K562 (cell line): ENCODE results near the gene NET1. TPM values are rescaled to one million over a fixed set of nuclear protein-coding genes. Genes with fewer than 3 reads are reported as not detected.

Experiments used
- CBFA2T2 ChIP-seq: fragments of 450-650 bp; conservative IDR thresholded peaks from 2 replicates; pipeline ENCODE4 v1.6.1; 2017; ENCODE audit warnings: mild to moderate bottlenecking
- DDX20 ChIP-seq: fragments of 450-650 bp; IDR thresholded peaks from 2 replicates; pipeline ENCODE4 v1.6.1; 2016; ENCODE audit warnings: missing genetic modification characterization, low read depth, mild to moderate bottlenecking, missing compliant biosample characterization, moderate library complexity
- ETS2 ChIP-seq: IDR thresholded peaks from 2 replicates; pipeline ENCODE4 v1.6.1; 2016; ENCODE audit warnings: borderline replicate concordance, missing genetic modification characterization, mild to moderate bottlenecking, moderate library complexity, missing compliant biosample characterization; ENCODE audit not compliant: poor library complexity, severe bottlenecking
- HMGN3 ChIP-seq: IDR thresholded peaks from 2 replicates; pipeline ENCODE4 v1.6.1; 2011; ENCODE audit warnings: borderline replicate concordance, low read depth, mild to moderate bottlenecking, mixed read lengths, low read length; ENCODE audit not compliant: insufficient read length; ENCODE audit errors: extremely low read depth
- HSF4 ChIP-seq: fragments of 250-450 bp; sonication (Bioruptor Pico); IDR thresholded peaks from 2 replicates; pipeline ENCODE4 v2.1.2; 2022; ENCODE audit warnings: mild to moderate bottlenecking, moderate library complexity, borderline replicate concordance
- JUNB ChIP-seq: fragments of 450-650 bp; formaldehyde crosslinking; conservative IDR thresholded peaks from 2 replicates; pipeline ENCODE4 v1.4.0; 2020; ENCODE audit warnings: mild to moderate bottlenecking
- KLF1 ChIP-seq: fragments of 450-650 bp; IDR thresholded peaks from 2 replicates; pipeline ENCODE4 v1.6.1; 2016; ENCODE audit warnings: missing genetic modification characterization, missing compliant biosample characterization
- MED1 ChIP-seq: sonication (generic); formaldehyde crosslinking; IDR thresholded peaks from 2 replicates; pipeline ENCODE4 v1.8.1; 2023; ENCODE audit warnings: missing genetic modification reagents, borderline replicate concordance
- NELFE ChIP-seq: IDR thresholded peaks from 2 replicates; pipeline ENCODE4 v1.6.1; 2011; ENCODE audit warnings: mild to moderate bottlenecking; ENCODE audit not compliant: insufficient read depth, insufficient read length
- NONO ChIP-seq, 2 experiments: fragments of 200-400 bp in 1 of 2; fragments of 450-650 bp in 1 of 2; formaldehyde crosslinking in 1 of 2; IDR thresholded peaks; 2 replicates each; pipeline ENCODE4 v1.6.1; 2017; ENCODE audit warnings: low read depth in 2 of 2, mild to moderate bottlenecking in 2 of 2, moderate library complexity in 2 of 2, low read length in 1 of 2
- PRPF4 ChIP-seq: fragments of 200-400 bp; formaldehyde crosslinking; IDR thresholded peaks from one replicate; pipeline ENCODE4 v1.6.1; 2017; ENCODE audit warnings: low read length, low read depth, mild to moderate bottlenecking; ENCODE audit not compliant: insufficient read depth, poor library complexity, severe bottlenecking
- RNF219 ChIP-seq: fragments of 250-450 bp; sonication (Bioruptor Pico); IDR thresholded peaks from 2 replicates; pipeline ENCODE4 v1.5.0; 2022; ENCODE audit warnings: mild to moderate bottlenecking
- SMAD2 ChIP-seq: fragments of 150-350 bp; IDR thresholded peaks from 2 replicates; pipeline ENCODE4 v1.6.1; 2014; ENCODE audit warnings: low read depth, mild to moderate bottlenecking, low read length
- SMAD3 ChIP-seq: fragments of 450-650 bp; formaldehyde crosslinking; conservative IDR thresholded peaks from 2 replicates; pipeline ENCODE4 v1.4.0; 2020; ENCODE audit warnings: mild to moderate bottlenecking
- STAT5A ChIP-seq: IDR thresholded peaks from 2 replicates; pipeline ENCODE4 v1.6.1; 2012; ENCODE audit warnings: low read length, inconsistent platforms, borderline replicate concordance
- TCF15 ChIP-seq: fragments of 250-450 bp; sonication (Bioruptor Pico); IDR thresholded peaks from 2 replicates; pipeline ENCODE4 v1.8.0; 2022; ENCODE audit warnings: moderate library complexity, mild to moderate bottlenecking, inconsistent platforms
- TRIM24 ChIP-seq, 2 experiments: fragments of 450-650 bp; IDR thresholded peaks; 2 replicates each; pipeline ENCODE4 v1.6.1; 2016
- VEZF1 ChIP-seq: fragments of 200-800 bp; sonication (Bioruptor generic); IDR thresholded peaks from 2 replicates; pipeline ENCODE4 v1.6.1; 2017; ENCODE audit warnings: missing genetic modification characterization, missing compliant biosample characterization
- ZC3H4 ChIP-seq: sonication (generic); formaldehyde crosslinking; IDR thresholded peaks from 2 replicates; pipeline ENCODE4 v1.9.0; 2021; ENCODE audit warnings: missing genetic modification reagents, borderline replicate concordance
- ZFP91 ChIP-seq: sonication (generic); formaldehyde crosslinking; IDR thresholded peaks from 2 replicates; pipeline ENCODE4 v1.8.0; 2022; ENCODE audit warnings: mild to moderate bottlenecking, missing genetic modification reagents
- ZNF639 ChIP-seq, 2 experiments: fragments of 200-800 bp in 1 of 2; sonication (Bioruptor generic) in 1 of 2; sonication (generic) in 1 of 2; formaldehyde crosslinking in 1 of 2; IDR thresholded peaks in 1 of 2; conservative IDR thresholded peaks in 1 of 2; 2 replicates each; pipeline versions ENCODE4 v1.5.0 to v1.6.1; 2016 to 2020; ENCODE audit warnings: missing compliant biosample characterization in 1 of 2, missing genetic modification characterization in 1 of 2, missing genetic modification reagents in 1 of 2
- polyA plus RNA-seq, 8 experiments: library from polyadenylated mRNA; depleted of rRNA in 4 of 8; stranded (reverse) in 5 of 8; unstranded in 3 of 8; fragments of >200 nt; fragmentation: Nextera tagmentation in 2 of 8; fragmentation: Illumina TruSeq in 1 of 8; extraction: Ambion mirVana in 2 of 8; extraction: Trizol in 1 of 8; gene quantifications; 2 replicates each; pipeline versions ENCODE4 v1.2.1 to v1.2.3, GENCODE V29; 2011 to 2014; ENCODE audit warnings: inconsistent platforms in 1 of 8, missing spikeins in 1 of 8
- total RNA-seq, 7 experiments: library from RNA; depleted of rRNA in 6 of 7; stranded (reverse); fragments of >200 nt in 6 of 7; fragmentation: Illumina TruSeq in 2 of 7; extraction: Trizol in 2 of 7; gene quantifications; 2 replicates each; pipeline versions ENCODE4 v1.2.1 to v1.2.3, GENCODE V29; 2011 to 2021; ENCODE audit warnings: low replicate concordance in 1 of 7

NET1 gene
- total and polyA plus RNA-seq, 9 of the 15 experiments (the other 6 are each of a cell fraction or from before 2014, with no cell fraction given): 47.4 to 258 (median 106) TPM

GRCh38 chr10:5446390-5446926 lies 34.1 kb downstream of the NET1 start (continued):
- no peak for TF ChIP-seq ZNF639 (CRISPR knock-in tag; conservative IDR thresholded peaks at IDR 0.05 in 1 of 2, IDR thresholded peaks at IDR 0.05 in 1 of 2)
- TF ChIP-seq HMGN3: peak; percentile 95
- 0 out of 2 replicates have a peak, but pooled peaks have one; percentile 7 for TF ChIP-seq JUNB (CRISPR knock-in tag)
- TF ChIP-seq ZC3H4 (CRISPR knock-in tag): no peak
- no peak for TF ChIP-seq HSF4 (CRISPR knock-in tag)
- no peak for TF ChIP-seq STAT5A
- no peak for TF ChIP-seq TRIM24 (IDR thresholded peaks at IDR 0.05)
- TF ChIP-seq SMAD3 (CRISPR knock-in tag): no peak
- no peak for TF ChIP-seq MED1
- TF ChIP-seq ZFP91 (CRISPR knock-in tag): no peak
- TF ChIP-seq DDX20 (tag): no peak
- TF ChIP-seq TCF15 (CRISPR knock-in tag): no peak
- TF ChIP-seq NONO (IDR thresholded peaks at IDR 0.05; ENCODE audit: low read depth in 2 of 2, low read length in 1 of 2): peak; percentile 50 to 62; a peak in 2 of 4 replicates
- TF ChIP-seq NELFE: no peak
- TF ChIP-seq CBFA2T2: peak; percentile 79
- no peak for TF ChIP-seq RNF219 (CRISPR knock-in tag)
- no peak for TF ChIP-seq SMAD2
- no peak for TF ChIP-seq PRPF4
- TF ChIP-seq KLF1 (tag): no peak
- peak; percentile 65 for TF ChIP-seq VEZF1 (CRISPR knock-in tag)
- TF ChIP-seq ETS2 (tag): no peak
